OCI-LY3 (cell line): ENCODE results near the gene LY6G6F.

Experiments used
- H2AFZ ChIP-seq: fragments of 200-600, 300-600 bp; shearing (Covaris generic); 2 replicates; pipeline ENCODE4 v1.6.0; 2014; ENCODE audit warnings: antibody characterized with exemption, low read depth, low read length
- H3K27ac ChIP-seq: fragments of 200-600, 300-600 bp; sonication (generic); 2 replicates; pipeline ENCODE4 v1.5.1; 2014; ENCODE audit warnings: mild to moderate bottlenecking, low read length, moderate library complexity, mixed read lengths
- H3K27me3 ChIP-seq: fragments of 200-600, 300-600 bp; sonication (generic); 2 replicates; pipeline ENCODE4 v1.6.1; 2014; ENCODE audit warnings: low read depth, low read length, mixed read lengths
- H3K36me3 ChIP-seq: fragments of 200-600, 300-600 bp; sonication (generic); replicated peaks from 2 replicates; pipeline ENCODE3; 2014; ENCODE audit warnings: low read depth, low read length, mixed read lengths
- H3K4me1 ChIP-seq: fragments of 300-600, 200-600 bp; sonication (generic); 2 replicates; pipeline ENCODE4 v1.6.1; 2014; ENCODE audit warnings: low read length, mixed read lengths
- H3K4me2 ChIP-seq: fragments of 200-600, 300-600 bp; sonication (generic); 2 replicates; pipeline ENCODE4 v1.6.1; 2014; ENCODE audit warnings: low read length, mixed read lengths
- H3K4me3 ChIP-seq: fragments of 300-600, 200-600 bp; sonication (generic); 2 replicates; pipeline ENCODE4 v1.5.1; 2014; ENCODE audit warnings: antibody characterized with exemption, mild to moderate bottlenecking, low read length, moderate library complexity
- H3K79me2 ChIP-seq: fragments of 300-600, 200-600 bp; shearing (Covaris generic); 2 replicates; pipeline ENCODE4 v1.6.1; 2014; ENCODE audit warnings: mild to moderate bottlenecking, low read length, mixed read lengths
- H3K9ac ChIP-seq: fragments of 300-600, 200-600 bp; shearing (Covaris generic); 2 replicates; pipeline ENCODE4 v1.6.0; 2014; ENCODE audit warnings: mild to moderate bottlenecking, low read length, moderate library complexity
- H3K9me3 ChIP-seq: fragments of 200-600, 300-600 bp; shearing (Covaris generic); 2 replicates; pipeline ENCODE4 v1.6.1; 2014; ENCODE audit warnings: low read length, mixed read lengths; ENCODE audit not compliant: insufficient read depth
- H4K20me1 ChIP-seq: fragments of 200-600, 300-600 bp; sonication (generic); 2 replicates; pipeline ENCODE4 v1.6.1; 2016; ENCODE audit warnings: low read length, mixed read lengths; ENCODE audit not compliant: insufficient read depth
- CTCF ChIP-seq: fragments of 200-600, 300-600 bp; sonication (generic); IDR thresholded peaks from 2 replicates; pipeline ENCODE4 v1.5.1; 2014; ENCODE audit warnings: antibody characterized with exemption, low read length, low read depth
- EZH2phosphoT487 ChIP-seq: fragments of 200-600 bp; shearing (Covaris generic); IDR thresholded peaks from 2 replicates; pipeline ENCODE4 v1.6.1; 2018; ENCODE audit warnings: antibody characterized with exemption, mixed run types, low read depth

The LY6G6F gene

DNA sequence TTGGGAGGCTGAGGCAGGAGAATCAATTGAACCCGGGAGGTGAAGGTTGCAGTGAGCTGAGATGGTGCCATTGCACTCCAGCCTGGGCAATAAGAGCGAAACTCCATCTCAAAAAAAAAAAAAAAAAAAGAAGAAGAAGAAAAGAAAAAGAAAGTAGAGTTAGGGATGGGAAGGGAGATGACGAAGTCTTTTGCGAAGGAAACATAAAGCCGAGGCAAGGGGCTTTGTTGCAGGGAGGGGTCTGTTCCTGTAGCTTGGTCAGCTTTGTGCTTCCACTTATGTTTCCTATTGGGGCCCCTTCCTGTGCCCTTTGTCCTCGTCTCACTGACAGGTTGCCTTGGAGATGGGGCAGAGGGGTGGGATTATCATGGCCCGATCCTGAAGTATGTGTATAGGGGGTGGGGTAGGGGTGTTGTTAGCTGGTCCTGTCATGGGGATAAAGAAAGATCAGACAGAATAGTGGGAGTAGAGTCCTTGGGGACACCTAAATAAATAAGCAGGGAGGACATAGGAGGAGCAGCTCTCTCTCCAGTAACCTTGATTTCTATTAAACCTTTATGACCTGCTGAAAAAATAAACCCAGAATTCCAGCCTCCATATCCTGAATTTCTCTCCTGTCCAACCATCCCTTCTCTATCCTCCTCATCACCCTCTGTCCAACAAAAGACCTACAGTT, 30.8 kb downstream of the LY6G6F start:
- H3K9ac ChIP-seq: peak overlapping the region; percentile 90
- peaks cover 8% of the 10 kb centered on the region for H4K20me1 ChIP-seq
- peak overlapping the region; percentile 98 for H3K4me2 ChIP-seq
- H3K27ac ChIP-seq: peak overlapping the region; percentile 98
- H3K36me3 ChIP-seq: peaks cover 24% of the 10 kb centered on the region
- TF ChIP-seq EZH2phosphoT487 (no peak), CTCF (no peak)
- H3K27me3 ChIP-seq: no peaks in the 10 kb centered on the region
- peaks cover 37% of the 10 kb centered on the region for H3K4me1 ChIP-seq
- peaks cover 52% of the 10 kb centered on the region for H3K79me2 ChIP-seq
- H3K9me3 ChIP-seq: no peaks in the 10 kb centered on the region
- H3K4me3 ChIP-seq: peak overlapping the region; percentile 78
- no peak overlapping the region for H2AFZ ChIP-seq

- TF ChIP-seq CTCF (peak; percentile 27), EZH2phosphoT487 (no peak)
- Histone ChIP-seq H2AFZ (no peak overlapping the region), H3K27me3 (no peaks in the 10 kb centered on the region), H4K20me1 (peaks cover 8% of the 10 kb centered on the region), H3K4me1 (peaks cover 37% of the 10 kb centered on the region), H3K4me3 (peak overlapping the region; percentile 78), H3K4me2 (peak overlapping the region; percentile 98), H3K79me2 (peaks cover 52% of the 10 kb centered on the region), H3K9ac (peak overlapping the region; percentile 90), H3K27ac (peak overlapping the region; percentile 98), H3K9me3 (no peaks in the 10 kb centered on the region), H3K36me3 (peaks cover 29% of the 10 kb centered on the region)
These were observed 31.6 kb downstream of the LY6G6F start for GRCh38 chr6:31737991-31738979.

DNA sequence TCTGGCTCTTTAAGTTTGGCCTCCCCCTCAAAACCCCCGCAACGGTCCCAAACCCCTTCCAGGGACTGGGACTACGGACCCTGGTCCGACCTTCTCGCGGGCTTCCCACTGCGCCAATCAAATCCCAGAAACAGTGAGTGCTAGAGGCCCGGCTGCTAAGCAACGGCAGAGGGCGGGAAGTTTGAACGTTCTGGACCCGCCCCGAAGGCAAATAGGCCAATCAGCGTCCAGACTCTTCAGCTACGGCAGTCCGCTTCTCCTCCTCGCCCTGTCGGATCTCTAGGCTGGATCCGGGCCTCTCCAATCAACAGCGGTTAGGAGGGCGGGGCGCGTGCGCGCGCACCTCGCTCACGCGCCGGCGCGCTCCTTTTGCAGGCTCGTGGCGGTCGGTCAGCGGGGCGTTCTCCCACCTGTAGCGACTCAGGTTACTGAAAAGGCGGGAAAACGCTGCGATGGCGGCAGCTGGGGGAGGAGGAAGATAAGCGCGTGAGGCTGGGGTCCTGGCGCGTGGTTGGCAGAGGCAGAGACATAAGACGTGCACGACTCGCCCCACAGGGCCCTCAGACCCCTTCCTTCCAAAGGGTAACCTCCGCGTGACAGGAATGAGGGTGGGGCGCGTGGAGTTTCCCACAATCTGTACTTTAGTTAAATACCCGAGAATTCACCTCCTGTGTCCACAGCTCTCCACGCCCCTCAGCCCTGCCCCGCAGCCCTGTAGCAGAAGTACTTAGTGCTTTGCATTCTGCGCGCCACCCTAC, 33.2 kb downstream of the LY6G6F start, which contains the start of gene MSH5:
Gene MSH5 (plus strand): TSS at position 367 of the 758 bp plus-strand sequence. CDS start 462 bp downstream, outside the sequence.
- H3K27ac ChIP-seq: peak within 1 kb of the TSS; percentile 98
- H3K4me3 ChIP-seq: peak within 1 kb of the TSS; percentile 98
- H4K20me1 ChIP-seq: no peaks in the 10 kb centered on the region
- H3K9me3 ChIP-seq: no peaks in the 10 kb centered on the region
- peaks cover 37% of the 10 kb centered on the region for H3K79me2 ChIP-seq
- H3K9ac ChIP-seq: peak within 1 kb of the TSS; percentile 98
- H2AFZ ChIP-seq: no peak within 1 kb of the TSS
- H3K27me3 ChIP-seq: no peaks in the 10 kb centered on the region
- peaks cover 26% of the 10 kb centered on the region for H3K36me3 ChIP-seq
- H3K4me1 ChIP-seq: peaks cover 31% of the 10 kb centered on the region
- TF ChIP-seq EZH2phosphoT487: no peak
- no peak for TF ChIP-seq CTCF
- H3K4me2 ChIP-seq: peak within 1 kb of the TSS; percentile 98
